Activated naive CD4-positive, alpha-beta T cell treated with anti-CD3 and anti-CD28 coated beads for 36 hours (primary cell): ENCODE results near the gene MLST8. TPM values are rescaled to one million over a fixed set of nuclear protein-coding genes. Genes with fewer than 3 reads are reported as not detected.
"Not testable (repeated sequence)": the region's sequence is repeated elsewhere in the genome, so short reads cannot be mapped to it uniquely, and the experiment has no call there.

Source experiments
- CTCF ChIA-PET: fragments of 350-600 bp; sonication (Branson Sonifier 250); formaldehyde crosslinking; loops from one replicate; lab custom pipeline; 2021; ENCODE audit warnings: antibody characterized with exemption; lab: Charles Lee
- DNase-seq: peaks from one replicate; pipeline ENCODE4 v3.0.0-alpha.2; 2020
- H3K27ac Mint-ChIP-seq: one replicate; pipeline ENCODE4 v1.8.0; 2021; ENCODE audit warnings: mild to moderate bottlenecking, mixed read lengths
- H3K27me3 Mint-ChIP-seq: one replicate; pipeline ENCODE4 v1.8.0; 2021; ENCODE audit warnings: low read depth, mixed read lengths
- H3K36me3 Mint-ChIP-seq: one replicate; pipeline ENCODE4 v1.8.0; 2021; ENCODE audit warnings: low read depth, mixed read lengths
- H3K4me1 Mint-ChIP-seq: one replicate; pipeline ENCODE4 v1.8.0; 2021; ENCODE audit warnings: low read depth, mixed read lengths
- H3K4me3 Mint-ChIP-seq: one replicate; pipeline ENCODE4 v1.8.0; 2021; ENCODE audit warnings: mild to moderate bottlenecking, moderate library complexity, mixed read lengths
- H3K9me3 Mint-ChIP-seq: one replicate; pipeline ENCODE4 v1.8.0; 2021; ENCODE audit warnings: mixed read lengths
- intact Hi-C: fragments of 100-400 bp; cut with micrococcal nuclease; formaldehyde crosslinking; loops from one replicate; pipeline ENCODE4 v1.15.1; 2023
- total RNA-seq, 2 experiments: library from RNA; stranded (reverse); gene quantifications; one replicate each; pipeline ENCODE4 v1.2.3, GENCODE V29; 2021

MLST8 gene
- total RNA-seq, 2 experiments from 2014 or later = 70.0 to 70.1 TPM

DNA sequence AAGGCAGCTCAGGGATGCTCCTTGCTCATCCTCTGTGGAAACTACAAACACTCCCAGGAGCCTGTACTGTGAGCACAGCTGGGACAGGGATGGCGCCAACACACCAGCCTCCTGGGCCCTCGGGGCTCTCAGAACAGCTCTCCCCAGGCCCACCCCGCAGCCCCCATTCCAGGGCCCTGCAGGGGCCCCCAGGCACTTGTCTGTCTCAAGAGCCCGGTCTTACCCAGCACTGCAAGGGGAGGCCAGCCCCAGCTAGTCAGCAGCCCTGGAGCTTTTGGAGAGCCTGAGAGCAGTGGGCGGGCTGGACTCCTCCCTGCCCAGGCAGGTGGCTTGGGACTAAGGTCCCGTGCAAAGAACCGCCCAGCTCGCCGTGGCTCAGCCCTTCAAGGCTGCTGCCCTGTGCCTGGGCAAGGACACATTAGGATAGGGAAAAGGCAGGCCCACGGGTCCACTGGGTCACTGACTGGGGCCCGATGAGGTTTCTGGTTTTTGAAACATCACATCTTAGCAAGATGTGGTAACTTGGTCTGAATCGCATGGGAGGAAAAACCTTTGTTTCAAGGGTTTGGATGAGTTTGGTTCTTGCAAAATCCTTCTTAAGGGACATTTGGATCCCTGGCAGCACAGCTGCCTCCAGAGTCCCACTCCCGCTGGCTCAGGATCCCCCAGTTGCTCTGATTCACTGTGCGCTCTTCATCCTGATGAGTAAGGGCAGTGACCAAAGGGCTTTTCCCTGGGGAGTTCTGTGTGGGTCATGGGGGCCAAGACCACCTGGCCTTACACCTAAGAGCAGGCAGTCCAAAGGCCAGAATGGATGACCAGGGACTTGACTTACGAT, 33.8 kb downstream of the MLST8 start:
- Mint-ChIP-seq H3K4me3 (no peak overlapping the region), H3K9me3 (no peaks in the 10 kb centered on the region), H3K27ac (no peak overlapping the region), H3K36me3 (peaks cover 8% of the 10 kb centered on the region), H3K27me3 (no peaks in the 10 kb centered on the region), H3K4me1 (no peaks in the 10 kb centered on the region)
- CTCF ChIA-PET = interaction anchor here (0.6 kb wide), 1 partner anchor 13 kb away, joined by 3 read pairs; no protein-coding TSS in a partner anchor
- intact Hi-C loops = no loop called here
- no peak for DNase-seq

DNA sequence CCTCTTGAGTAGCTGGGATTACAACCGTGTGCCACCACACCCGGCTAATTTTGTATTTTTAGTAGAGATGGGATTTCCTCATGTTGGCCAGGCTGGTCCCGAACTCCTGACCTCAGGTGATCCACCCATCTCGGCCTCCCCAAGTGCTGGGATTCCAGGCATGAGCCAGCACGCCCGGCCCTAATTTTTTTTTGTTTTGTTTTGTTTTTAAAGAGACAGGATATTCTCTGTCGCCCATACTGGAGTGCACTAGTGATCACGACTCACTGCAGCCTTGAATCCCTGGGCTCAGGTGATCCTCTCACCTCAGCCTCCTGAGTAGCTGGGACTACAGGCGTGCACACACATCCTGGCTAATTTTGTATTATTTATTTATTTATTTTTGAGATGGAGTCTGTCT, 35.1 kb downstream of the MLST8 start:
- H3K36me3 Mint-ChIP-seq, intact Hi-C loops, H3K4me1 Mint-ChIP-seq, H3K27me3 Mint-ChIP-seq, H3K9me3 Mint-ChIP-seq, CTCF ChIA-PET, H3K4me3 Mint-ChIP-seq, H3K27ac Mint-ChIP-seq, DNase-seq: not testable (repeated sequence)

DNA sequence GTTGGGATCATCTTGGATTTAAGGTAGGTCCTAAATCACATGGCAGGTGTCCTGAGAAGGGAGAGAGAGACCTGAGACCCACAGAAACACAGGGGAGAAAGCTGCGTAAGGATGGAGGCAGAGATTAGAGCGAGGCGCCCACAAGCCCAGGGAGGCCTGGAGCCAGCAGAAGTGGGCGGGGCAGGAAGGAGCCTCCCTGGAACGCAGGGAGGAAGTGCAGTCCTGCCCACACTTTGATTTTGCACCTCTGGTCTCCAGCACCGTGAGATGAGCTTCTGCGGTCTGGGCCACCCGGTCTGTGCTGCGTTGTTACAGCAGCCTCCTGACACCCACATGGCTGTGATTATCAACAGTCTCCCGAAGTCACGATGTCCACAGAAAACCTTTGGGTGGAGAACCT, 37.3 kb downstream of the MLST8 start:
- intact Hi-C loops = no loop called here

DNA sequence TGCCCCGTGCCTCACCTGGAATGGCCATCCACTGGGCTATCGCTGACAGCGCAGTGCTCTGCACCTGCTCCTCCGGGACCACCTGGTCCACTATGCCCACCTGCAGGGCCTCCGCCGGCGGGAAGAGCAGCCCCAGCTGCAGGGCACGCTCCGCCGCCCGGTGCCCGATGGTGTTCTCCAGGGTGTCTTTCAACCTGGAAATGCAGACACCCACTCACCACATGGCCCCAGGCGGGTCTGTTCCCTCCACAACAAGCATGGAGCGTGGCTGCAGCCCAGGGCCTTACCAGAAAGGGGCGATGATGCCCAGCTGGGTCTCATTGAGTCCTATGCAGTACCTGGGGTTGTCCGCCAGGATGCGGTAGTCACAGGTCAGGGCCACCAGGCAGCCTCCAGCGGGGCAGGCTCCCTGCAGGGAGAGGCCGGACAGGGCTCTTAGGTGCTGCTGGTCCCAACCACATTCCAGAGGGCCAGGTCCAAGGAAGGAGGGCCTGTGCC, 37.8 kb downstream of the MLST8 start:
- no peak overlapping the region for H3K27ac Mint-ChIP-seq
- H3K4me1 Mint-ChIP-seq = no peaks in the 10 kb centered on the region
- H3K4me3 Mint-ChIP-seq = no peak overlapping the region
- no peak for DNase-seq
- H3K9me3 Mint-ChIP-seq = no peaks in the 10 kb centered on the region
- H3K27me3 Mint-ChIP-seq = no peaks in the 10 kb centered on the region
- CTCF ChIA-PET = interaction anchor here (2.1 kb wide), 1 partner anchor 9 kb away, joined by 6 read pairs; the partner anchor contains the start of gene ECI1
- intact Hi-C loops = no loop called here
- H3K36me3 Mint-ChIP-seq = peaks cover 2% of the 10 kb centered on the region

More for the DNA sequence above, 37.3 kb downstream of the MLST8 start:
- Mint-ChIP-seq H3K36me3 (peaks cover 2% of the 10 kb centered on the region), H3K27ac (no peak overlapping the region), H3K27me3 (no peaks in the 10 kb centered on the region), H3K4me3 (no peak overlapping the region), H3K9me3 (no peaks in the 10 kb centered on the region), H3K4me1 (no peaks in the 10 kb centered on the region)
- no peak for DNase-seq
- CTCF ChIA-PET = interaction anchor here (2.1 kb wide), 1 partner anchor 9 kb away, joined by 6 read pairs; the partner anchor contains the start of gene ECI1

DNA sequence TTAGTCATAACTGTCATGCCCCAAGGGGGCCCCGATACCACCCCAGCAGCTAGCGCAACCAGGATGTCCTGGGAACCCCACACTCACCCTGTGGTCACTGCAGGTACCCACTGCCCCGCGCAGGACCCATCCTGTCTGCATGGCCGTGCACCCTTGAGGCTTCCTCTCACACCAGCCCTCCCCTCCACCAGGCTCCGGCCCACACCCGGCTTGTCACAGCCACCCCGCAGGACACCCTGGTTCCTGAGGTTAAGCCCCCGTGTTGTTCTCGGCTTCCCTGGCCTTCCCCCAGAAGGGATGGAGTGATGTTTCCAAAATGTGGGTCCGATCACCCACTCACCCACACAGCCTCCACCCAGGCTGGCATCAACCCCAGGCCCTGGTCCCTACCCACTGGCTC, 38.5 kb downstream of the MLST8 start:
- H3K4me1 Mint-ChIP-seq = no peaks in the 10 kb centered on the region
- CTCF ChIA-PET = no interaction called here
- H3K9me3 Mint-ChIP-seq = no peaks in the 10 kb centered on the region
- H3K27me3 Mint-ChIP-seq = no peaks in the 10 kb centered on the region
- DNase-seq = no peak
- no peak overlapping the region for H3K27ac Mint-ChIP-seq
- intact Hi-C loops = no loop called here
- no peak overlapping the region for H3K4me3 Mint-ChIP-seq
- peaks cover 2% of the 10 kb centered on the region for H3K36me3 Mint-ChIP-seq

DNA sequence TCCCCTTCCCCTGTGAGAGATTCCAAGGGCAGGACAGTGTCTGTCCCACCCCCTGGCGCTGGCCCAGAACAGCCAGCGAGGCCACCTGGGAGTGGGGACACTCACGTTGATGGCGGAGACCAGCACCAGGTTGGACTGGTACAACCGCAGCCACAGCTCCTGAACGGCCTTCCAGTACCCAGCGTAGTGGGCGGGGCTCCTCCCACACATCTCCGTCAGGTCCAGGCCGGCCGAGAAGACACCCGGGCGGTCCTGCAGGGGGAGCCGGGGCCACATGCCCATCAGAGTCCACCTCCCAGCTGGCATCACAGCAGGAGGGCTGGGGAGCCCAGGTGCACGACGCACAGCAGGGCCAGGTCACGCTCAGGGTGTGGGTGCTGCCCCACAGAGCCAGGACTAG, 39.0 kb downstream of the MLST8 start:
- Mint-ChIP-seq H3K27ac (no peak overlapping the region), H3K27me3 (no peaks in the 10 kb centered on the region), H3K4me1 (no peaks in the 10 kb centered on the region), H3K4me3 (no peak overlapping the region), H3K9me3 (no peaks in the 10 kb centered on the region), H3K36me3 (peaks cover 4% of the 10 kb centered on the region)
- CTCF ChIA-PET = no interaction called here
- no peak for DNase-seq
- intact Hi-C loops = no loop called here

DNA sequence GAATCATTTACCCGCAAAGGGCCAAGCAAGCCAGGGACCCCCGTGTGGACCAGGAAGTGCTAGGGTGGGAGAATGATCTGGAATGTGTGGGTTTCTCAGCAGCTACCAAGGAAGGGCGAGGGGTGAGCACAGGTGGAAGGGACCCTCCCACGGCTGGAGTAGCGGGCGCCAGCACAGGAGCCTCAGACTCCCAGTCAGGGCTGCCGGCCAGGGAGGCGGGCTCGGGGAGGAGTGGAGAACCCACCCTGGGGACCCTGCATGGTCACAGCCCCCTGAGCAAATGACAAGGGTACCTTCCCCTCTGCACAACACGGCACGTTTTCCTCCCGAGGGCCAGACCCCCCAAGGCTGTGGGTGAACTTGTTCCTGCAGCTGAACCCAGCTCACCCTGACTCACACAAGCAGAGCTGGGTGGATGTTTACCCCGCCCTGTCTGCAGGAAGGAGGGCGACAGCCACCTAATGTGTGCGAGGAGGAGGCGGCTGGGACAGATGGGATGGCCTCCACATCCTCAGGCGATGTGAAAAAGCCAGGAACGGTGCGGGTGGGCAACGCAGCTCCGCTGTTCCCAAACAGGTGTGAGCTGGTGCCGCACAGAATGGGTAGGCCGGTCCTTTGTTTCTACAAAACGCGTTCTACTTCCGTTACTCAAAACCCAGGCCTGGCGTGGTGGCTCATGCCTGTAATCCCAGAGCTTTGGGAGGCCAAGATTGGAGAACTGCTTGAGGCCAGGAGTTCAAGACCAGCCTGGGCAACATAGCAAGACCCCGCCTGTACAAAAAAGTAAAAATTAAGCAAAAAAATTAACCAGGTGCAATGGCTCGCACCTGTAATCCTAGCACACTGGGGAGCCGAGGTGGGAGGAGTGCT, 39.9 kb downstream of the MLST8 start:
- Mint-ChIP-seq H3K4me3 (no peak overlapping the region), H3K4me1 (no peaks in the 10 kb centered on the region), H3K27ac (no peak overlapping the region), H3K9me3 (no peaks in the 10 kb centered on the region), H3K36me3 (peaks cover 6% of the 10 kb centered on the region), H3K27me3 (no peaks in the 10 kb centered on the region)
- intact Hi-C loops = no loop called here
- DNase-seq = no peak
- CTCF ChIA-PET = no interaction called here

DNA sequence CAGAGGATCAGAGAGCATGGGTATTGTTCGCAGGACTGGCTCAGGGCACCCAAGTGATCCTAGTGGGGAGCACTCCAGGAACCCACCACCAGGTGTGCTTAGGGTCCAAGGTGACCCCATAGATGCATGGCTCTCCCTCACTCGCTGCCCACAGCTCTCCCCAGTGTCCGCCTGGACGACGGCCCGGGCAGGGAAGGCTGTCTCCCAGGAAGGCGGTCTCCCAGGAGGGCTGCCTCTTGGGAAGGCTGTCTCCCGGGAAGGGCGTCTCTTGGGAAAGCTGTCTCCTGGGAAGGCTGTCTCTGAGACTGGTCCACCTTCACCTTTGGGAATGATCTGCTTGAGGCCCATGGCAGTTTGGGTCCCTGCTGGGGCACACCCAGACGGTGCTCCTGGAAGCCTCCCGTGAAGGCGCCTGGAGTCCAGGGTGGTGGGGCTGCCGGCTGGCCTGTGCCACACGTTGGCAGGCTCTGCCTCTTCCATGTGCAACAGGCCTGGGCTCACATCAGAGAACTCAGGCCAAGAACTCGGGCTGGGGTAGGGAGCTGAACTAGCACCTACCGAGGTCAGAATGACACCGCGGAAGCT, 41.1 kb downstream of the MLST8 start:
- CTCF ChIA-PET = no interaction called here
- H3K27ac Mint-ChIP-seq = no peak overlapping the region
- H3K36me3 Mint-ChIP-seq = peaks cover 8% of the 10 kb centered on the region
- no peaks in the 10 kb centered on the region for H3K27me3 Mint-ChIP-seq
- DNase-seq = no peak
- no peaks in the 10 kb centered on the region for H3K9me3 Mint-ChIP-seq
- intact Hi-C loops = no loop called here
- peaks cover 2% of the 10 kb centered on the region for H3K4me1 Mint-ChIP-seq
- H3K4me3 Mint-ChIP-seq = no peak overlapping the region

DNA sequence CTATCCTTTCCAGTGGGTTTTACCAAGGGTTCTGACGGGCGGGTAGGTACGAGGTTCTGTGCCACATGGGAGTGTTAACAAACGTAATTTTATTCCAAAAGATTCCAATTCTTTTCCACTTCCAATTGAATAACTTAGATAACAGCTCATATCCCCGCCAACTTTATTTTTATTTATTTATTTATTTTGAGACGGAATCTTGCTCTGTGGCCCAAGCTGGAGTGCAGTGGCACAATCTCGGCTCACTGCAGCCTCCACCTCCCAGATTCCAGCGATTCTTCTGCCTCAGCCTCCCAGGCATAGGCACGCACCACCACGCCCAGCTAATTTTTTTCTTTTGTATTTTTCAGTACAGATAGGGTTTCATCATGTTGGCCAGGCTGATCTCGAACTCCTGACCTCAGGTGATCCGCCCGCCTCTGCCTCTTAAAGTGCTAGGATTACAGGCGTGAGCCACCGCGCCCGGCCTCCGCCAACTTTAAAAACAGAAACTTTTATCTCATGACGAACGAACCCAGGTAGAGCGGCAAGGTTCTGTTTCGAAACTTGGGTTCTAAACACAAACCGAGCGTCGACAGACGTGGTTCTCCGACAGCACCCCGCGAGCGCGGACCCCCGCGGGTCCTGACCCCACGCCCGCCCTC, 45.5 kb downstream of the MLST8 start:
- no peaks in the 10 kb centered on the region for H3K27me3 Mint-ChIP-seq
- H3K4me1 Mint-ChIP-seq = peaks cover 11% of the 10 kb centered on the region
- H3K9me3 Mint-ChIP-seq = no peaks in the 10 kb centered on the region
- CTCF ChIA-PET = interaction anchor here (0.5 to 2.8 kb wide), 4 partner anchors 9 to 111 kb away, joined by 5 to 9 read pairs (median 6); no protein-coding TSS in a partner anchor
- intact Hi-C loops = loop anchor here (1.0 to 5.0 kb wide), 8 partner anchors 18 to 237 kb away; partner anchors contain the start of genes E4F1, MLST8, PGP and RNPS1
- H3K36me3 Mint-ChIP-seq = peaks cover 22% of the 10 kb centered on the region
- peak overlapping the region; percentile 87 for H3K4me3 Mint-ChIP-seq
- peak overlapping the region; percentile 87 for H3K27ac Mint-ChIP-seq
- peak; percentile 50 for DNase-seq

DNA sequence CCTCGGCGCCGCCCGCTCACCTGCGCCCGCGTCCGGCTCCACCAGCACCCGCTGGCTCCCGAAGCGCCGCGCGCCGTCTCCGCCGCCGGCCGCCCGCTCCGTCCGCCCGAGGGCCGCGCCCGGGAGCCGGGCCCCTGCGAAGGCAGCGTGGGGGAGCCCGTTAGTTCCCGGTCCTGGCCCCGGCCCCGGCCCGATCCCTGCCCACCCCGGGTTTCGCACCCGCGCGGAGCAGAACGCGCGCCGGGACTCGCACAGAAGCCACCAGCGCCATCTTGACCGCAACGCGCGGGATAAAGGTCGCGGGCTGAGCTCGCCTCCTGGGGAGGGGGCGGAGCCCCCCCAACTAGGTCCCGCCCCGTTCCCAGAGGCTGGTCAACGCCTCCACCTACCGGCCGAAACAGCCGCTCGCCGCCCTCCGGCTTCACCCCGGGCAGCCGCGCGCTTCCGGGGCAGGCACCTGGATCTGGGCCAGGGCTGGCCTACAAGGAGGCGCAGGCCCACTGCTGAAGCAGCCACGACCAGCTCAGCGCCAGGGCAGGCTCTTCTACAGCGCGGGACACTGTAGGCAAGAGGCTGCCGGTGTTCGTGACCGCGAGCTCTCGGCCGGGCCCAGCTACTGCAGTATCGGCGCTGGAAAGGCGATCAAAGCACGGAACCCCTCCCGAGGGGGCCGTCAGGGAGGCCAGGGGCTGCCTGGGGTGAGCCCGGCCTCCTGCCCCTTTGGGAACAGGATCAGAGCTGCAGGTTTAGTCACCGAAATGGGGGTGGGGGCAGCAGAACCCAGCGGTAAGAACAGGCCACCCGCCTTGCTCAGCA, 46.2 kb downstream of the MLST8 start, which contains the start of gene ECI1:
ECI1 (minus strand) TSS at position 292 of the 816 bp plus-strand sequence; CDS start at position 271, 21 bp downstream.
- CTCF ChIA-PET = interaction anchor here (0.7 to 2.8 kb wide), 6 partner anchors 9 to 250 kb away, joined by 3 to 9 read pairs (median 4); no protein-coding TSS in a partner anchor
- H3K4me3 Mint-ChIP-seq = peak within 1 kb of the TSS; percentile 87
- peaks cover 30% of the 10 kb centered on the region for H3K36me3 Mint-ChIP-seq
- H3K27me3 Mint-ChIP-seq = no peaks in the 10 kb centered on the region
- H3K9me3 Mint-ChIP-seq = no peaks in the 10 kb centered on the region
- H3K4me1 Mint-ChIP-seq = peaks cover 12% of the 10 kb centered on the region
- intact Hi-C loops = loop anchor here (1.0 to 5.0 kb wide), 8 partner anchors 17 to 236 kb away; partner anchors contain the start of genes E4F1, MLST8, PGP and RNPS1
- peak within 1 kb of the TSS; percentile 87 for H3K27ac Mint-ChIP-seq
- DNase-seq = peak; percentile 89

DNA sequence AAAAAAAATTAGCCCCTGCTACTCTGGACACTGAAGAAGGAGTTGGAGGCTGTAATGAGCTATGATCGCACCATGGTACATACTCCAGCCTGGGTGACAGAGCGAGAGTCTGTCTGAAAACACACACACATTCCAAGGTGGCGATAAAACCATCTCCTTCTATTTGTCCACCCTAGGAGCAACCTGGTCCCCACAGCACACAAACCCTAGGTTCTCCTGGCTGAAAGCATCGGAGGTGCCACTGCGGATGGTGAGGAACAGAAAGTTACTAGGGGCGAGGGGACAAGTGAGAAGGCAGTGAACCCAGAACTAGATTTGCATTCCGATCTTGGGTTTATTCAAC, 47.5 kb downstream of the MLST8 start:
- no peaks in the 10 kb centered on the region for H3K9me3 Mint-ChIP-seq
- DNase-seq = no peak
- H3K27ac Mint-ChIP-seq = peak overlapping the region; percentile 78
- intact Hi-C loops = loop anchor here (5.0 kb wide), 1 partner anchor 235 kb away; no protein-coding TSS in a partner anchor
- no peak overlapping the region for H3K4me3 Mint-ChIP-seq
- H3K27me3 Mint-ChIP-seq = no peaks in the 10 kb centered on the region
- CTCF ChIA-PET = interaction anchor here (0.7 to 2.0 kb wide), 4 partner anchors 10 to 720 kb away, joined by 3 to 7 read pairs (median 3); no protein-coding TSS in a partner anchor
- peaks cover 39% of the 10 kb centered on the region for H3K36me3 Mint-ChIP-seq
- peaks cover 13% of the 10 kb centered on the region for H3K4me1 Mint-ChIP-seq
